Measurements from ENCODE around the gene PCTP. TPM values are rescaled to one million over a fixed set of nuclear protein-coding genes. Genes with fewer than 3 reads are reported as not detected.

The PCTP gene
- total RNA-seq, 1 donor from 2014 or later, result 15.4 TPM

GRCh38 chr17:55820675-55821074 is 69.8 kb downstream of the PCTP start:
- H3K27me3 Mint-ChIP-seq (ENCODE audit: low read depth), result peaks cover 39% of the 10 kb centered on the region
- H3K9me3 Mint-ChIP-seq, result peaks cover 2% of the 10 kb centered on the region
- no peak overlapping the region for H3K4me3 Mint-ChIP-seq
- no peaks in the 10 kb centered on the region for H3K36me3 Mint-ChIP-seq (ENCODE audit: low read depth)
- no peak overlapping the region for H3K27ac Mint-ChIP-seq (ENCODE audit: unreplicated experiment)
- DNase-seq (ENCODE audit: low read depth, low spot score), result no peak
- H3K4me1 Mint-ChIP-seq, result no peaks in the 10 kb centered on the region
- TF ChIP-seq CTCF (conservative IDR thresholded peaks at IDR 0.05), result no peak

DNA sequence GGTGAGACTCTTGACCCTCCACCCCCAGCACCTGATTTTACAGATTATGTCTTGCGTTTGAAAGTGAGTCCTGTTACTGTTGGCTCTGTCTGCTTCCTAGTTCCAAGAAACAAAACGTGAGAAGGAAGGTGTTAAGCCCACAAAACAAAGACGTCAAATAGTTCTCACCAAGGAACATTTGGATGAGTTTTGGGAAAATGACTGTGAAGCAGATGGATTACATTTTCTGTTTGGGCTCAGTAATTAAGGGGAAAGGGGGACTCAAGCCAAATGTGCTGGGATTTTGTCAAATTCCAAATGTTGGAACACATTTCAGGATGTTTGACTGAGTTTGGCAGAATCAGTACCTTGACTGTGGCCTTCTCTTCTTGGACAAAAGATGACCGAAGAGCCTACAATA is 71.2 kb downstream of the PCTP start:
- Mint-ChIP-seq H3K9me3 (peaks cover 2% of the 10 kb centered on the region), H3K4me3 (no peak overlapping the region), H3K27ac (ENCODE audit: unreplicated experiment) (no peak overlapping the region), H3K27me3 (ENCODE audit: low read depth) (peaks cover 36% of the 10 kb centered on the region), H3K36me3 (ENCODE audit: low read depth) (no peaks in the 10 kb centered on the region), H3K4me1 (no peaks in the 10 kb centered on the region)
- no peak for DNase-seq (ENCODE audit: low read depth, low spot score)
- TF ChIP-seq CTCF (conservative IDR thresholded peaks at IDR 0.05), result no peak

GRCh38 chr17:55825213-55825612 is 74.4 kb downstream of the PCTP start:
- H3K4me1 Mint-ChIP-seq, result peaks cover 7% of the 10 kb centered on the region
- peaks cover 44% of the 10 kb centered on the region for H3K27me3 Mint-ChIP-seq (ENCODE audit: low read depth)
- no peak for DNase-seq (ENCODE audit: low read depth, low spot score)
- H3K9me3 Mint-ChIP-seq, result no peaks in the 10 kb centered on the region
- no peak overlapping the region for H3K4me3 Mint-ChIP-seq
- peak; percentile 49 for TF ChIP-seq CTCF (conservative IDR thresholded peaks at IDR 0.05)
- H3K36me3 Mint-ChIP-seq (ENCODE audit: low read depth), result no peaks in the 10 kb centered on the region
- H3K27ac Mint-ChIP-seq (ENCODE audit: unreplicated experiment), result no peak overlapping the region

Other genes with a start within 250 kb of the PCTP start
- not detected in 2 replicates for gene SMIM36, start 239.6 kb upstream of the PCTP start, total RNA-seq
- gene TMEM100, start 28.2 kb upstream of the PCTP start, total RNA-seq, result 0.23 and 0.54 TPM in 2 replicates

All from neural crest cell (in vitro differentiated cells).